ENCODE data around the gene DUSP16.

Gene DUSP16

GRCh38 chr12:12466157-12466556 lies 96.5 kb downstream of the DUSP16 start:
- DNase-seq, result no peak

DNA sequence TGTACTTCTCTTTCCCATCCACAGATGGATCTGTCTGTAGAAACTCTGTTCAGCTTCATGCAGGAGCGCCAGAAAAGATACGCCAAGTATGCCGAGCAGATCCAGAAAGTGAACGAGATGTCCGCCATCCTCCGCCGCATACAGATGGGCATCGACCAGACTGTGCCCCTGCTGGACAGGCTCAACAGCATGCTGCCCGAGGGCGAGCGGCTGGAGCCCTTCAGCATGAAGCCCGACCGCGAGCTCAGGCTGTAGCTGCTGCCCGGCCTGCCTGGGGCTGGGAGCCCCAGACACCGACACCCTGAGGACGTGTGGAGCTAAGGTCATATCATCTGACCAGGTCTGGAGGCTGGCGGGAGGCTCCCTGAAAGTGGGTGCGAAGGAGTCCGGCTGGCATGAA lies 97.1 kb downstream of the DUSP16 start:
- DNase-seq, result no peak

DNA sequence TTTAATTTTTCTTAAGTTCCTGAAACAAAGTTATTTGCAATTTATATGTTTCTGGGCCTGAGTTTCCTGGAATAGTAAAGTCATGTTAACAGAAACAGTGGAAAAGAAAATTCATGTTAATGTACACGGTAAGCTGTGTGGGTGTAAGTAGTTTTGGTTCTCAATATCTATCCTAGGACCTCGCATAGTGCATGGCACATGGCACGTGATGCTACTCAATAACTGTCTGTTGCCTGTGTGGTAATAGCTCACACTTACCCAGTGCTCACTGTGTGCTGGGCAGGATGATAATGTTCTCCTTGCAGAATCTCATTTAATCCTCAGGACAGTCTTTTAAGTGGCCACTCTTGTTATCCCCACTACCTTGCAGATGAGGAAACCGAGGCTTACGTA lies 100.7 kb downstream of the DUSP16 start:
- no peak for DNase-seq

DNA sequence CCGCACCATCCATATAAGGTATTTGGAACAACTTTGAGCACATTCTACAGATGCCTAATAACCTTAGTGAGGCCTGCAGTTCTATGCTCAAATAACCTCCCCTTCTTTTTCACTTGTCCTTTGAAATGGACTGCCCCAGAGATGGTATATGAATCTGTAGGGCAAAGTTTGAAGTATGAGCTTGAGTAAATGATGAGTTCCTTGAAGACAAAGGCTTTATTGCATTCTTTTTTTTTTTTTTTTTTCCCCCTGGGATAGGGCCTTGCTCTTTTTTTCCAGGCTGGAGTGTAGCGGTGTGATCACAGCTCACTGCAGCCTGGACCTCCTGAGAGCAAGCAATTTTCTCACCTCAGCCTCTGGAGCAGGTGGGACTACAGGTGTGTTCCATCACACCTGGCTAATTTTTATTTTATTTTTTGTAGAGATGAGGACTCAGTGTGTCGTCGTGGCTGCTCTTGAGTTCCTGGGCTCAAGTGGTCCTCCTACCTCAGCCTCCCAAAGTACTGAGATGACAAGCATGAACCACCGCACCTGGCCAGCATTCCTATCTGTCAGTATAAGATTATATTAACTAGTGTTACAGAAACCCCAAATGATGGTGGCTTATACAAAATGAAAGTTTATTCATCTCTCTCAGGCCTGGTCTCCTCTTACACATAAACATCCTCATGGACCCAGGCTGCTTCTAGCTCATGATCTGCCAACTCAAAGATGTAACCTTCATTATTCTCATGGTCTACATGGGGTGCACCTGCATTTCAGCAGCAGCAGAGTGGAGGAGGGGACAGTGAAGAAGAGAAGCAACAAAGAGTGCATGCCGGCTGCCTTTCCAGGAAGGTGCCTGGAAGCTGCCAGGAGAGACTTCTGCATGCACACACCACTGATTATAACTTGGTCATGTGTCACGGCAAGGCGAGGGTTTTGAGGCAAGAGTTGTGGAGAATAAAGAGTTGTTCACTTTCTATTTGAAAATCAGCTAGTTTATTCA lies 101.4 kb downstream of the DUSP16 start:
- DNase-seq, result peak in 1 of 3 experiments; percentile 26

DNA sequence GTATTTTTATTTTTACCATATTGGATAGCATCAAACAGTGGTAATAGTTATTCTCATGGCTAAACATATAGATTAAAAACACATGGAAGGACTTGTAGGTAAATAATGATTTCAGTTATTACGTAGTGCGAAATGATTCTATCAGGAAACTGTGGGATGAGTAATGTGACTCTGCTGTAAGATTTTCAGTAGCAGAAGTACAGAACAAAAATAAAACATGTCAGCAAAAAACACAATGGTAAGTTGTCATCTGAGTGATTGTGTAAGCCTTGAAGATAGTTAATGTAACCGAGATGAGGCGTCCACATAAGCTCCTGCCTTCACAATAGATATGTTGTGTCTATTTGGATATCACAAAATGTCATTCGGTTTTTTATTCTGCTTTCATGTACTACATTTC lies 106.0 kb downstream of the DUSP16 start:
- no peak for DNase-seq

- DNase-seq, result no peak
Observed at GRCh38 chr12:12454315-12454714, 108.3 kb downstream of the DUSP16 start.

DNA sequence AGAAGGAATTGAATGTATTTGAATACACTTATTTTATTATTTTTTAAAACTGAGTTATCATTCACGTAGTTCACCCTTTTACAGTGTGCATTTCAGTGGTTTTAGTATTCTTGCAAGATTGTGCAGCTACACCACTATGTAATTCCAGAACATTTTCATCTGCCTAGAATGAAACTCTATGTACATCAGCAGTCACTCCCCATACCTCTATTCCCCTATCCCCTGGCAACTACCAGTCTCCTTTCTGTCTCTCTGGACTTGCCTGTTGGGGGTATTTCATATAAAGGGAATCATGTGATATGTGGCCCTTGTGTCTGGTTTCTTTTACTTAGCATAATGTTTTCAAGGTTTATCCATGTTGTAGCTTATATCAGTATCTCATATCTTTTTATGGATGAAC lies 109.0 kb downstream of the DUSP16 start:
- DNase-seq, result no peak

DNA sequence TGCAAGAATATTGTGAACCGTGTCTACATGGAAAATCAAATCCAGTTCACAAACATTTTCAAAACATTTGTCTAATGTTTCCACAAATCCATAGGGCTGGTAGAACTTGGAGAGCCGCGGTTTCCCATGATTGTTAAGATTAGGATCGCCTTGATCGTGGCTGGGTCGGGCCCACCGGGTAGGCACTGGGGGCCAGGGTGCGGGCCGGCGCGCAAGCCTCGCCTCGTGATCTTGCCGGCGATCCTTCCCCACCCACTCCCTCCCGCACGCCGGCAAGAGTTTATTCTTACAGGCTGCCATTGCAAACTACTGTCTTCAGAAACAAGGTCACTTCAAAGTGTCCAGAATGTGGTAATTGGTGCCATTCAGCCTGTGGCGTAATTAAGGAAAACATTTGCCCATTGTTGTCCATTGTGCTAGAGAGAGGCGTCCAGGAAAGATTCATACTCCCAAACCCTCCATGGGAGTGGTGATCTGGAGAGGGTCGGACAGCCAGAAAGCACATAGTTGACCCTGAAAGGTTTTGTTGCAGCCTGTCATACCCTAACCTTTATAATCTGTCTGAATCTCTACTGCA lies 110.2 kb downstream of the DUSP16 start:
- no peak for DNase-seq

DNA sequence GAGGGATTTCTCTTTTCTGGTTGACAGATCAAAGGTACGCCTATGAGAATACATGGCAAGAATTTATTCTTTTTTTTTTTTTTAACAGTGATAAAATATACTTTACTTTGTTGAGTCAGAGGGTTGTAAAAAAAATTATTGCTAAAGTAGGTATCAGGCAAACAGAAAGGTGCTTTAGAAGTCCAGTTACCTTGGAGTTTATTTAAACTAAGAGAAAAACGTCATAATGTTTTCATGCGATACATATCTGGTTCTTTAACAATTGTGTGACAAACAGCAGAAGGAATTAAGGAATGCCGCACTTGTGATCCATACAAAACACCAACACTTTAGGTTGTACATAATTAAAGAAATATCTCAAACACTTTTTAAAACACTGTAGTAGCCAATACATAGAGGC lies 111.6 kb downstream of the DUSP16 start:
- no peak for DNase-seq

DNA sequence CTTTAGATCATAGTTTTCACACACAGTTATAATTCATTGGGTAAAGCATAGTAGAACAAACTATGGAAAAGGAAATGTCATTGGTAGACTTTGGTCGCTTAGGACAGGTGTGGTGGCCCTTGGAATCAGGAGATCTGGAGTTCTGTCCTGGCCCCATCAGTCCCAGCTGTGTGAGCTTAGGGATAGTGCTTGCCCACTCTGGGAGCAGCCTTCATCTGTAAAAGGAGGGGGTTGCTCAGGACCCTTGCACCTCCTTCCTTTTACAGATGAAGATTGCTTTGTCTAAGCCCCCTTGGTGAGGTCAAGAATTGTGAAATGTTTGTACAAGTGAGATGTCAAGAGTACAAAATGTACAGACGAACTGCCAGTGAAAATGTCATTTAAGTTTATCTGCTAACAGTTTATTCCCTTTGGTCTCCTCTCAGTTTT lies 112.6 kb downstream of the DUSP16 start:
- DNase-seq, result no peak

- DNase-seq, result peak in 2 of 3 experiments; percentile 76 to 94
Observed at GRCh38 chr12:12449533-12450025, 113.1 kb downstream of the DUSP16 start.

GRCh38 chr12:12447837-12448236 lies 114.8 kb downstream of the DUSP16 start:
- no peak for DNase-seq

GRCh38 chr12:12447236-12447635 lies 115.4 kb downstream of the DUSP16 start:
- DNase-seq, result no peak

DNA sequence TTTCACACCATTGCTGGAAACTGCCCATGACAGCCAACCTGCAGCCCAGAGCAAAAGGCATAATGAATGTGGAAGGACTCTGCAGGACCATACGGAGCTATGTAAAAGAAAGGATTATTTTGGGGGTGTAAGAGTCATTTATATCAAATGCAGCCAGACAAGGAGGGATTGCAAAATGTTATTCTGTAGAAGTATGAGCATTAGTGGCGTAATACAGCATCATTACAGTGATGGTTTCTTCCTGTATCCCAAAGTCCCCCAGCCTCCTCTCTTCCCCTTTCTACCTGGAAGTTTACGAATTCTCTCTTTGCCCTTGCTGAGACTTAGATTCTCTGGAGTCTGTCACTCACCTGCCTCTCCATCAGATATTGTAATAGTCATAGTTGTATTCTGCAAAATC lies 115.9 kb downstream of the DUSP16 start:
- no peak for DNase-seq

GRCh38 chr12:12445882-12446181 lies 116.8 kb downstream of the DUSP16 start:
- DNase-seq, result no peak

DNA sequence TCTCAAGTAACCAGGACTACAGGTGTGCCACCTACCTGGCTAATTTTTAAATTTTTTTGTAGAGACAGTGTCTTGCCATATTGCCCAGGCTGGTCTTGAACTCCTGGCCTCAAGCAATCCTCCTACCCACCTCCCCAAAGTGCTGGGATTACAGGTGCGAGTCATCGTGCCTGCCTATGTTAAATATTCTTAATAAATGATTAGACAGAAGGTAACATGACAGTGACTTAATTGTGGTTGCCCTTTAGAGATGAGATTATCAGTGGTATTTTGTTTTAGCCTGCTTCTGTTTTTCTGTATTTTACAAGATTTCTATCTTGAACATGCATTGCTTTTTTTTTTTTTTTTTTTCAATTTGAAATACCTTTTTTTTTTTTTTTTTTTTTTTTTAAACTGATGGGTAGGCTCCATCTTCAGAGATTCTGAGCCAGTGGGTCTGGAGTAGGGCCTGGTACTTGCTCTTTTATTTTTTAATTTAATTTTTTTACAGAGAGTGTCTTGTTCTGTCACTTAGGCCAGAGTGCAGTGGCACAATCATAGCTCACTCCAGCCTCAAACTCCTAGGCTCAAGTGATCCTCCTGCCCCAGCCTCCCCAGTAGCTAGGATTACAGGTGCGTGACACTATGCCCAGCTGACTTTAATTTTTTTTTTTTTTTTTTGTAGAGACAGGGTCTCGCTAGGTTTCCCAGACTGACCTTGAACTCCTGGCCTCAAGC lies 117.3 kb downstream of the DUSP16 start:
- no peak for DNase-seq

DNA sequence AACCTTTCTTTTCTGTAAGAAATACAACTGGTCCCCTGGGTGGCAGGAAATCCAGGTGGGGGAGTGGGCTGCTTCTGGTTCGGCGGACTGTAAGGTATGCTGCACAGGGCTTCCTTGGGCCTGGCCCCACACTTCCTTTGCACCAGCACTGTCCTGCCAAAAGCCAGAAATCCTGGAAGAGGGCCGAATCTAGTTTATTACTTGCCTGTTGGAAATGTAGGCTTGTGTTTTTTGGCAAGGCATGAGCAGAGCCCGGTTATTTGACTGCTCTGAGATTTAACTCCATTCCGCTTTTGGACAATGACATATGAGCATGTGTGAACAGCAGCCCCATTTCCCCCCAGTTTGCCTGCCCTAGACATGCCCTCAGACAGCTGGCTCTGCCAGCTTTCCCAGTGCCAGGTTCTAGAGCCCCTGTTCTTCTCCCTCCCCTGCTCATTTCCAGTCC lies 119.2 kb downstream of the DUSP16 start:
- no peak for DNase-seq

DNA sequence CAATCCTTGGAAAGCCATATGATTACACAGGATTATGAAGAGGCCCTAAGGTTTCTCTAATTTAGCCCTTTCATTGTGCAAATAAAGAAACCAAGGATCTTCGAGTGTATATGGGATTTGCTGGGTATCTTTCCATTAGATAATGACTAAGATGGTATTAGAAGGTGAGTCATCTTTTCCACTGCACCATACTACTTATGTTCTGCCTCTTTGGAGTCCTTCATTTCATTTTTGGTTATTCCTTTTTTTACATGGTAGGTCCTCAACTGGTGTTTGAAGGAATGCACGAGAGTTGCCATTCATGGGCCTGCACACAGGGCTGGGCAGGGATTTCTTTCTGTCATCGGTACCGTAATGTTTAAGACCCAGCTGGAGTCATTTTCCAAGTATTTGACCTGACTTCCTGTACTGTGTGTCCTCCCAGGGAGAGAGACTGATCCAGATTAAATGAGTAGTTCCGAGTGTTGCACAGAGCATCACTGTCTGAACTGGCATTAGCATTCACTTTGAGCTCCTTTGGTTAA lies 120.1 kb downstream of the DUSP16 start:
- DNase-seq, result no peak

DNA sequence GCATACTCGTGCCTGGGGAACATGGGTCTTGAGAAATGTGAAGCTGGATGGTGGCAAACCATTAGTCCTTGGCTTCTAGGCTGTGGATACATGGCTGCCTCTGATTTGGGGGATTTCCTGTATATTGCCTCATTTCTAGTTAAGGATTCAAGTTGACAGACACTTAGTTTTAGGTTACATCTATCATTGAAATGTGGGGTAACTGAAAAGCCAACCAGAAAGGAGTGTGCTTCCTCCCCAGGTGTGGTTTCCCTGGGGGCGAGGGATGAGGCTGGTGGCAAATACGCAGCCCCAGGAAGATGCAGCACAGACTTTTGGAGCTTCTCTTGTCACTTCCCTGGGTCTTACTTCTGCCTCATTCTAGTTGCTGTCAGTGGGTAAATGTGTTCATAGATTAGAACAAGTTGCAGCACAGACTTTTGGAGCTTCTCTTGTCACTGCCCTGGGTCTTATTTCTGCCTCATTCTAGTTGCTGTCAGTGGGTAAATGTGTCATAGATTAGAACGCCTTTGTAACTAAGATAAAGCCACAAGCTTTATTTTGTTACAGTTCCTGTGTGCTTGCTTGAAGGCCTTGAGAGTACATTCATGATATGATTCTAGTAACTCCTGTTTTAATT lies 120.7 kb downstream of the DUSP16 start:
- DNase-seq, result no peak

DNA sequence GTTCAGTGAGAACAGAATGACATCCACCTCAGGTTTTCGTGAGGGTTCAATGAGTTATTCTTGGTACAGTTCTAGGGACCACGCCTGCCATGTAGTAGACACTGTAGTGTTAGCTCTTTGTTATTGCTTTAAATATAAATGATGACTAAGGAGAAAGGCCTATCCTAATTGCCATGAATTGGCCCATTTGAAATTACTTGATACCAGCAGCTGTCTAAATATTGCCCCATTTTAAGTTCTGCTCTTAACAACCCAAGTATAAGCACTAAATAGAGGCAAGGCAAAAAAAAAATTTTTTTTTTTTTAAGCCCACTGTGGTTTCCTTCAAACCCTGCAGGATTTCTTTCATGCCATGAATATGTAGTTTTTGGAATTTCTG lies 121.2 kb downstream of the DUSP16 start:
- peak in 2 of 3 experiments; percentile 37 to 87 for DNase-seq

DNA sequence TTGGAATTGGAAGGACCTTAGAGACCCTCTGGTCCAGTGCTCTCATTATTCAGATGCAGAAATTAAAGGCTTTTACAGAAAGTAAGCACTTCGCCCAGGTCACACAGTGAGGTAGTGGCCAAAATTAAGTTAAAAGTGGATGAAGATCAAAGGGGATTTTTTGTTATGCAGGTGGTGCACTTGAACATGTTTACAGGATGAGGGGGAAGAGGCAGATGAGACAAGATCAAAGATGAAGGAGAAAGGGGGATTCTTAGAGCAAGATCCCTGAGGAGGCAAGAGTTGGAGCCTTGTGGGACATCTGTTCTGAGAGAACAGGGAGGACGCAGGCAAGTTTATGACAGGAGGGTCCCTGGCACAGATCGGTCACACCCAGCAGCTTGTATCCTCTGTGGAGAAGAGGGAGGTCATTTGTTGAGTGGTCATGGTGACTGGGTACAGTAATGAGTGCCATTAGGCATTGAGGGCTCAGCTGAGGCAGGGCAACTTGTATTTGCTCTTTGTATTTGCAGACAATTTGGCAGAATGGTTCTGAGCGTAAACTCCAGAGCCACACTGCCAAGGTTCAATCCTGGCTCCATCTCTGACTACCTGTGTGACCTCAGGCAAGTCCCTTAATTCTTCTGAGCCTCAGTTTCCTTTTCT lies 121.8 kb downstream of the DUSP16 start:
- peak; percentile 58 to 90 (median 74) for DNase-seq

DNA sequence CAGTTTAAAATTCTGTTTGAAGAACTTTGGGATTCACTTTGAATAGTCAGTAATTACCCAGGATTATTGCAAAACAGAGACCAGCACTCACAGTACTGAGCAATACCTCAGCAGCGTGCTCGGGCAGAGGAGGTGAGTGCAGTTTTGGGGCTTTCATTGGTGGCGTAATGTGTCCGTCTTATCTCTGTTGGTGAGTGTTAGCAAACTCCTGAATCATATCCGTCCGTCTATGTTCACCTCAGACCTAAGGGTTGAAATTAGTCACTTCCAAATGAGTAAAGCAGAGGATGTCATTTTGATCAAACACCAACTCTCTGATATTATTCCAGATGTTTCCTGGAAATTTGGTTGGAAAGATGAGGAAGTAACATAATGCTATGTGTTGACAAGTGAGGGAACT lies 123.0 kb downstream of the DUSP16 start:
- no peak for DNase-seq

All from NCI-H1417 (cell line).